Gastrocnemius medialis (tissue), 4 donors: Measurements from ENCODE around the gene MAMDC4. TPM values are rescaled to one million over a fixed set of nuclear protein-coding genes. Genes with fewer than 3 reads are reported as not detected.

ENCODE experiments used
- ATAC-seq, 2 donors: fragments of 150-250 bp; one replicate each; pipeline ENCODE4 v1.9.1; 2016
- DNase-seq, 2 donors: peaks; one replicate each; pipeline ENCODE4 v3.0.0-alpha.2; 2019
- H3K27ac ChIP-seq, 4 donors: fragments of 200-600 bp; sonication (generic); 1 replicate in 1 of 4; 2 replicates in 3 of 4; pipeline ENCODE4 v1.5.1; 2016 to 2018; ENCODE audit warnings: mild to moderate bottlenecking in 2 of 4, moderate library complexity in 1 of 4
- H3K27me3 ChIP-seq, 3 donors: fragments of 200-600 bp; sonication (generic) in 2 of 3; 1 replicate in 1 of 3; 2 replicates in 2 of 3; pipeline versions ENCODE4 v1.5.1 to v1.6.0; 2016 to 2019; ENCODE audit warnings: mild to moderate bottlenecking in 1 of 3, moderate library complexity in 1 of 3
- H3K36me3 ChIP-seq, 2 donors: fragments of 200-600 bp; sonication (generic) in 1 of 2; one replicate each; pipeline ENCODE4 v1.5.1; 2017 to 2018
- H3K4me1 ChIP-seq, 2 donors: fragments of 200-600 bp; sonication (generic) in 1 of 2; one replicate each; pipeline ENCODE4 v1.5.1; 2016 to 2017; ENCODE audit warnings: mild to moderate bottlenecking in 2 of 2
- H3K4me3 ChIP-seq, 4 donors: fragments of 200-600 bp; sonication (generic) in 3 of 4; 1 replicate in 1 of 4; 2 replicates in 3 of 4; pipeline ENCODE4 v1.5.1; 2016 to 2019; ENCODE audit warnings: mild to moderate bottlenecking in 2 of 4
- H3K9me3 ChIP-seq, 3 donors: fragments of 200-600 bp; sonication (generic) in 2 of 3; 1 replicate in 1 of 3; 2 replicates in 2 of 3; pipeline ENCODE4 v1.5.1; 2016 to 2019
- CTCF ChIP-seq, 5 experiments: fragments of 450-650 bp in 3 of 5; fragments of 200-600 bp in 2 of 5; sonication (generic) in 2 of 5; IDR thresholded peaks in 4 of 5; conservative IDR thresholded peaks in 1 of 5; 1 replicate in 4 of 5; 2 replicates in 1 of 5; pipeline ENCODE4 v1.5.1; 2016 to 2019; ENCODE audit warnings: antibody characterized with exemption in 5 of 5, mild to moderate bottlenecking in 3 of 5, moderate library complexity in 3 of 5
- POLR2A ChIP-seq, 2 donors: fragments of 450-650 bp; IDR thresholded peaks; one replicate each; pipeline ENCODE4 v1.6.1; 2017; ENCODE audit warnings: antibody characterized with exemption in 2 of 2, mild to moderate bottlenecking in 2 of 2, moderate library complexity in 2 of 2
- in situ Hi-C, 4 donors: fragments of 200-750 bp; cut with MboI; loops; one replicate each; pipeline versions ENCODE4 v1.15.0 to v1.8.0; 2017; ENCODE audit warnings: low sequenced_read_pairs in 4 of 4
- intact Hi-C: fragments of 100-400 bp; cut with DNase I; formaldehyde crosslinking; loops from one replicate; pipeline ENCODE4 v1.15.1; 2023; ENCODE audit warnings: low total_unique reads
- total RNA-seq, 4 donors: library from RNA; depleted of rRNA; stranded (reverse); fragments of >200 nt; gene quantifications; one replicate each; pipeline versions ENCODE4 v1.1.0 to v1.2.3, GENCODE V29; 2016

MAMDC4 gene
- total RNA-seq, 4 donors from 2014 or later, result 0.95 to 2.3 (median 1.7) TPM

GRCh38 chr9:136900988-136901515 is 48.9 kb downstream of the MAMDC4 start:
- Histone ChIP-seq H3K9me3 (no peaks in the 10 kb centered on the region), H3K4me1 (peaks cover 24 to 32% of the 10 kb centered on the region in 2 donors), H3K36me3 (peaks cover 0 to 9% of the 10 kb centered on the region in 2 donors), H3K27me3 (no peaks in the 10 kb centered on the region), H3K4me3 (no peak overlapping the region), H3K27ac (peak overlapping the region; percentile 76 to 82 (median 80))
- in situ Hi-C loops (no loop called here), intact Hi-C loops (no loop called here)
- no peak for ATAC-seq
- DNase-seq, result no peak
- no peak for TF ChIP-seq CTCF (IDR thresholded peaks at IDR 0.05 in 4 of 5, conservative IDR thresholded peaks at IDR 0.05 in 1 of 5)
- TF ChIP-seq POLR2A (IDR thresholded peaks at IDR 0.05), result no peak

DNA sequence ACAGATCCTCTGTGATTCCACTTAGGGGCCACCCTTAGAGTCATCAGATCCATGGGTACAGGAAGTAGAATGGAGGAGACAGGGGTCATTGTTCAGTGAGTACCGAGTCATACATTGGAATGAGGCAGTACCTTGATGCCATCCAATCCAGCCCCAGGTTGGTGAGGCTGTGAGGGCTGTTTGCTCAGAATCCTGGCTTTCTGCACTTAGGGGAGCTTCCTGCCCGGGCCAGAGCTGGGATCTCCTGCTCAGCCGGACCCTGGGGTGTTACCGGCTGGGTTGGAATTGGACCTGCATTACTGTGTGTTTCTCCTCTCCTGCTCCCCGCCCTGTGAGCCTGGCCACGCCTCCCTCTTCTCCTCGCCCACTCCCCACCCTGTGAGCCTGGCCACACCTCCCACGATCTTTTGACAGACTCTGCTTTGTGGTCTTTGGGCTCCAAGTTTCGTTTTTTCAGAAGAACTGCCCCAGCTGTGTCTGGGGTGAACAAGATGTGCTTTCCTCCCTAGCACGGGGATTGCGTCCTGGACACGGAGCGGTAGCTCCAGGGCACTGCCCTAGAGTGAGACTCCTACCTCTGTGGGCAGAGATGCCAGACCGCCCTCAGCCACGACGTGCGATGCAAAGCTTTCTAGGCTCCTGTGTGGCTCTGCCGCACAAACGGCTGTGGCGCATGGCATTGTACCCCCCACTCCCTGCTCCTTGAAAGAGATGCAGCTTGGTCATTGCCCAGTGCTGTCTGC is 49.5 kb downstream of the MAMDC4 start:
- in situ Hi-C loops, result no loop called here

GRCh38 chr9:136902259-136902821 is 50.2 kb downstream of the MAMDC4 start:
- peak in 1 of 2 donors; percentile 45 for TF ChIP-seq POLR2A (IDR thresholded peaks at IDR 0.05)
- no peak for TF ChIP-seq CTCF (IDR thresholded peaks at IDR 0.05 in 4 of 5, conservative IDR thresholded peaks at IDR 0.05 in 1 of 5)
- Histone ChIP-seq H3K4me1 (peaks cover 24 to 32% of the 10 kb centered on the region in 2 donors), H3K27ac (peak overlapping the region; percentile 76 to 82 (median 80)), H3K4me3 (no peak overlapping the region), H3K27me3 (no peaks in the 10 kb centered on the region), H3K9me3 (no peaks in the 10 kb centered on the region), H3K36me3 (peaks cover 0 to 9% of the 10 kb centered on the region in 2 donors)
- ATAC-seq (peak; percentile 84 to 90), DNase-seq (peak; percentile 72 to 81)
- intact Hi-C loops (no loop called here), in situ Hi-C loops (no loop called here)

More for the DNA sequence above, 49.5 kb downstream of the MAMDC4 start:
- H3K36me3 ChIP-seq, result peaks cover 0 to 9% of the 10 kb centered on the region in 2 donors
- peaks cover 24 to 32% of the 10 kb centered on the region in 2 donors for H3K4me1 ChIP-seq
- no peaks in the 10 kb centered on the region for H3K9me3 ChIP-seq
- DNase-seq (peak in 1 of 2 donors; percentile 65), ATAC-seq (peak; percentile 67 to 74)
- H3K4me3 ChIP-seq, result no peak overlapping the region
- intact Hi-C loops, result no loop called here
- H3K27me3 ChIP-seq, result no peaks in the 10 kb centered on the region
- no peak for TF ChIP-seq POLR2A (IDR thresholded peaks at IDR 0.05)
- no peak for TF ChIP-seq CTCF (IDR thresholded peaks at IDR 0.05 in 4 of 5, conservative IDR thresholded peaks at IDR 0.05 in 1 of 5)
- H3K27ac ChIP-seq, result peak overlapping the region; percentile 76 to 82 (median 80)

- no peak overlapping the region for H3K4me3 ChIP-seq
- ATAC-seq, result no peak
- peak in 1 of 2 donors; percentile 25 for DNase-seq
- peaks cover 24 to 32% of the 10 kb centered on the region in 2 donors for H3K4me1 ChIP-seq
- H3K36me3 ChIP-seq, result peaks cover 0 to 15% of the 10 kb centered on the region in 2 donors
- in situ Hi-C loops (no loop called here), intact Hi-C loops (no loop called here)
- H3K27me3 ChIP-seq, result no peaks in the 10 kb centered on the region
- no peak for TF ChIP-seq POLR2A (IDR thresholded peaks at IDR 0.05)
- TF ChIP-seq CTCF (IDR thresholded peaks at IDR 0.05 in 4 of 5, conservative IDR thresholded peaks at IDR 0.05 in 1 of 5), result no peak
- peak overlapping the region; percentile 76 to 82 (median 80) for H3K27ac ChIP-seq
- no peaks in the 10 kb centered on the region for H3K9me3 ChIP-seq
Observed at GRCh38 chr9:136903041-136903554, 51.0 kb downstream of the MAMDC4 start.
